GM19351 (cell line): ENCODE data around the gene PPEF1.

ENCODE experiments used
- ATAC-seq: cut with Tn5 transposase; IDR thresholded peaks from one replicate; pipeline ENCODE4 v1.9.1; 2021; ENCODE audit warnings: mild to moderate bottlenecking, moderate library complexity; ENCODE audit not compliant: unreplicated experiment

PPEF1 gene

GRCh38 chrX:18707426-18708049 lies at the start of gene PPEF1:
TSS of gene PPEF1 (plus strand) at chrX:18707645. CDS start at chrX:18707781, 136 bp downstream.
- ATAC-seq: no peak

GRCh38 chrX:18661273-18661672 lies 46.2 kb upstream of the PPEF1 start:
- ATAC-seq: no peak

GRCh38 chrX:18664947-18665346 lies 42.5 kb upstream of the PPEF1 start:
- no peak for ATAC-seq

- no peak for ATAC-seq
Observed at GRCh38 chrX:18666614-18667013, 40.8 kb upstream of the PPEF1 start.

- ATAC-seq: no peak
Observed at GRCh38 chrX:18668071-18668835, 39.2 kb upstream of the PPEF1 start.

- no peak for ATAC-seq
Observed at GRCh38 chrX:18672008-18672407, 35.4 kb upstream of the PPEF1 start, which contains the start of gene RS1. TSS of gene RS1 (minus strand) at chrX:18672108. CDS start at chrX:18672068, 40 bp downstream.

GRCh38 chrX:18674417-18674787 lies 33.0 kb upstream of the PPEF1 start:
- peak; percentile 42 for ATAC-seq

- peak; percentile 77 for ATAC-seq
Observed at GRCh38 chrX:18674788-18675735, 32.4 kb upstream of the PPEF1 start.

GRCh38 chrX:18676050-18676449 lies 31.4 kb upstream of the PPEF1 start:
- no peak for ATAC-seq

GRCh38 chrX:18676470-18676869 lies 31.0 kb upstream of the PPEF1 start:
- no peak for ATAC-seq

GRCh38 chrX:18677161-18677869 lies 30.1 kb upstream of the PPEF1 start:
- no peak for ATAC-seq

GRCh38 chrX:18681996-18682395 lies 25.4 kb upstream of the PPEF1 start:
- ATAC-seq: no peak

- ATAC-seq: no peak
Observed at GRCh38 chrX:18682979-18683387, 24.5 kb upstream of the PPEF1 start.

- no peak for ATAC-seq
Observed at GRCh38 chrX:18687856-18688495, 19.5 kb upstream of the PPEF1 start.

- ATAC-seq: no peak
Observed at GRCh38 chrX:18691431-18691830, 16.0 kb upstream of the PPEF1 start.

- no peak for ATAC-seq
Observed at GRCh38 chrX:18692541-18692940, 14.9 kb upstream of the PPEF1 start.

- no peak for ATAC-seq
Observed at GRCh38 chrX:18696653-18697052, 10.8 kb upstream of the PPEF1 start.

- ATAC-seq: no peak
Observed at GRCh38 chrX:18698737-18699650, 8.5 kb upstream of the PPEF1 start.
